Heart left ventricle (tissue), 13 donors: Measurements from ENCODE around the gene CXCL12.

Source experiments
- POLR2A ChIP-seq, 2 donors: fragments of 450-650 bp; IDR thresholded peaks; one replicate each; pipeline ENCODE4 v1.6.1; 2017; ENCODE audit warnings: antibody characterized with exemption in 2 of 2, mild to moderate bottlenecking in 2 of 2, moderate library complexity in 2 of 2
- TF ChIP-seq, protein P1 (sequence below), 12 donors: fragments of 200-600 bp; sonication (generic) in 4 of 12; IDR thresholded peaks; one replicate each; pipeline versions ENCODE4 v1.5.0 to v1.8.0; 2018 to 2022; ENCODE audit warnings: antibody characterized with exemption in 12 of 12, mild to moderate bottlenecking in 5 of 12
- donor health status: ischemic (EF 13 %, LVEDD 7.1; RV severe dilation, severe dysfunction).
- donor health status: DM: no; HTN: yes; CAD: no.
- donor health status: DM: no; HTN: no; CAD: no.
- donor health status: ischemic (EF 25% LVEDD 6.9; RV normal size, moderate dysfunction).
- donor health status: ischemic (EF 25% LVEDD 5.7; RV mildly dilated, moderate dysfunction).
- donor health status: ischemic (EF 35%, LVEDD 5.7; RV mildly dilated, moderate dysfunction).
- donor health status: nonischemic (EF 11% LVEDD 7.7; RV severe dilation, severe dysfunction).
- donor health status: DM: yes; HTN: yes; CAD: no.
- donor health status: PGD.
- donor health status: ischemic (EF 29% LVEDD 5.4; RV normal size, mild dysfunction).
- donor health status: nonischemic (EF 23%, LVEDD 6.1; RV moderate dilation, normal function).

DNA sequence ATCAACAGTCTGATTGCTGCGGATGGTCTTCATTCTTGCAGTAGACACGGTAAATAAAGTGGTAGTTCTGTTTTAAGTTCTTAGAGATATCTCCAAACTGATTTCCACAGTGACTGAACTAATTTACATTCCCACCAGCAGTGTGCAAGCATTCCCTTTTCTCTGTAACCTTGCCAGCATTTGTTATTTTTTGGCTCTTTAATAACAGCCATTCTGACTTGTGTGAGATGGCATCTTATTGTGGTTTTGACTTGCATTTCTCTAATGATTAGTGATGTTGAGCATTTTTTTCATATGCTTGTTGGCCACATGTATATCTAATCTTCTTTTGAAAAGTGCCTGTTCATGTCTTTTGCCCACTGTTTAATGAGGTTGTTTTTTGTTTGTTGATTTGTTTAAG lies 30.2 kb upstream of the CXCL12 start:
- no peak for TF ChIP-seq POLR2A (IDR thresholded peaks at IDR 0.05)
- TF ChIP-seq, protein P1, sequence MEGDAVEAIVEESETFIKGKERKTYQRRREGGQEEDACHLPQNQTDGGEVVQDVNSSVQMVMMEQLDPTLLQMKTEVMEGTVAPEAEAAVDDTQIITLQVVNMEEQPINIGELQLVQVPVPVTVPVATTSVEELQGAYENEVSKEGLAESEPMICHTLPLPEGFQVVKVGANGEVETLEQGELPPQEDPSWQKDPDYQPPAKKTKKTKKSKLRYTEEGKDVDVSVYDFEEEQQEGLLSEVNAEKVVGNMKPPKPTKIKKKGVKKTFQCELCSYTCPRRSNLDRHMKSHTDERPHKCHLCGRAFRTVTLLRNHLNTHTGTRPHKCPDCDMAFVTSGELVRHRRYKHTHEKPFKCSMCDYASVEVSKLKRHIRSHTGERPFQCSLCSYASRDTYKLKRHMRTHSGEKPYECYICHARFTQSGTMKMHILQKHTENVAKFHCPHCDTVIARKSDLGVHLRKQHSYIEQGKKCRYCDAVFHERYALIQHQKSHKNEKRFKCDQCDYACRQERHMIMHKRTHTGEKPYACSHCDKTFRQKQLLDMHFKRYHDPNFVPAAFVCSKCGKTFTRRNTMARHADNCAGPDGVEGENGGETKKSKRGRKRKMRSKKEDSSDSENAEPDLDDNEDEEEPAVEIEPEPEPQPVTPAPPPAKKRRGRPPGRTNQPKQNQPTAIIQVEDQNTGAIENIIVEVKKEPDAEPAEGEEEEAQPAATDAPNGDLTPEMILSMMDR (IDR thresholded peaks at IDR 0.05) = no peak
